ENCODE measurements around the gene KIF12. TPM values are rescaled to one million over a fixed set of nuclear protein-coding genes. Genes with fewer than 3 reads are reported as not detected.

Gene KIF12
- total RNA-seq, 1 experiment from 2014 or later, result 6.3 TPM

GRCh38 chr9:114110180-114110579 lies 11.1 kb upstream of the KIF12 start:
- Histone ChIP-seq H4K20me1 (ENCODE audit: low read length) (no peaks in the 10 kb centered on the region), H3K4me1 (ENCODE audit: insufficient read depth, low read length) (peaks cover 9% of the 10 kb centered on the region), H3K36me3 (ENCODE audit: low read depth, low read length) (no peaks in the 10 kb centered on the region), H3K9me3 (ENCODE audit: low read length) (no peaks in the 10 kb centered on the region), H3K79me2 (ENCODE audit: low read length) (no peaks in the 10 kb centered on the region), H3K4me3 (ENCODE audit: low read length) (no peak overlapping the region), H3K4me2 (ENCODE audit: low read length) (no peak overlapping the region), H3K27me3 (ENCODE audit: low read length) (no peaks in the 10 kb centered on the region), H3K9me2 (replicated peaks; ENCODE audit: low read length) (no peaks in the 10 kb centered on the region), H3F3A (ENCODE audit: low read length, unreplicated experiment) (no peaks in the 10 kb centered on the region), H2AFZ (ENCODE audit: low read length) (no peak overlapping the region), H3K9ac (ENCODE audit: low read length) (no peak overlapping the region), H3K27ac (ENCODE audit: low read length) (no peak overlapping the region)
- TF ChIP-seq CTCF (conservative IDR thresholded peaks at IDR 0.05; ENCODE audit: low read depth, low read length), result no peak
- no peak for TF ChIP-seq EZH2phosphoT487 (IDR thresholded peaks at IDR 0.05; ENCODE audit: borderline replicate concordance, low read length)
- no peak for TF ChIP-seq EZH2 (IDR thresholded peaks at IDR 0.05; ENCODE audit: low read length, unreplicated experiment)
- CTCF ChIA-PET, result interaction anchor here (0.7 kb wide), 1 partner anchor 181 kb away, joined by 7 read pairs; no protein-coding TSS in a partner anchor
- DNase-seq (peak; percentile 71), ATAC-seq (no peak)
- intact Hi-C loops (cut with micrococcal nuclease), result no loop called here
- BruUV-seq (replicated peaks), result no TSS peak
- POLR2A ChIA-PET (ENCODE audit: unreplicated experiment), result no interaction called here

- H3K27me3 ChIP-seq (ENCODE audit: low read length), result no peaks in the 10 kb centered on the region
- no peaks in the 10 kb centered on the region for H3F3A ChIP-seq (ENCODE audit: low read length, unreplicated experiment)
- ChIA-PET CTCF (interaction anchor here (1.1 kb wide), 1 partner anchor 50 kb away, joined by 3 read pairs; no protein-coding TSS in a partner anchor), POLR2A (ENCODE audit: unreplicated experiment) (no interaction called here)
- H3K9me2 ChIP-seq (replicated peaks; ENCODE audit: low read length), result no peaks in the 10 kb centered on the region
- peaks cover 19% of the 10 kb centered on the region for H3K4me1 ChIP-seq (ENCODE audit: insufficient read depth, low read length)
- no peaks in the 10 kb centered on the region for H3K79me2 ChIP-seq (ENCODE audit: low read length)
- H3K9ac ChIP-seq (ENCODE audit: low read length), result no peak overlapping the region
- H3K9me3 ChIP-seq (ENCODE audit: low read length), result no peaks in the 10 kb centered on the region
- H3K27ac ChIP-seq (ENCODE audit: low read length), result no peak overlapping the region
- no peak overlapping the region for H3K4me2 ChIP-seq (ENCODE audit: low read length)
- no peaks in the 10 kb centered on the region for H3K36me3 ChIP-seq (ENCODE audit: low read depth, low read length)
- no peak overlapping the region for H3K4me3 ChIP-seq (ENCODE audit: low read length)
- H4K20me1 ChIP-seq (ENCODE audit: low read length), result no peaks in the 10 kb centered on the region
- intact Hi-C loops (cut with micrococcal nuclease), result loop anchor here (2.0 to 5.0 kb wide), 2 partner anchors 26 to 168 kb away; no protein-coding TSS in a partner anchor
- no TSS peak for BruUV-seq (replicated peaks)
- ATAC-seq, result no peak
- no peak for DNase-seq
- no peak for TF ChIP-seq EZH2phosphoT487 (IDR thresholded peaks at IDR 0.05; ENCODE audit: borderline replicate concordance, low read length)
- no peak for TF ChIP-seq CTCF (conservative IDR thresholded peaks at IDR 0.05; ENCODE audit: low read depth, low read length)
- TF ChIP-seq EZH2 (IDR thresholded peaks at IDR 0.05; ENCODE audit: low read length, unreplicated experiment), result no peak
- H2AFZ ChIP-seq (ENCODE audit: low read length), result no peak overlapping the region
Observed at GRCh38 chr9:114109124-114109523, 10.0 kb upstream of the KIF12 start.

- no peak overlapping the region for H3K4me2 ChIP-seq (ENCODE audit: low read length)
- no peaks in the 10 kb centered on the region for H3K79me2 ChIP-seq (ENCODE audit: low read length)
- no peaks in the 10 kb centered on the region for H3K27me3 ChIP-seq (ENCODE audit: low read length)
- ChIA-PET POLR2A (ENCODE audit: unreplicated experiment) (no interaction called here), CTCF (interaction anchor here (0.6 to 1.3 kb wide), 4 partner anchors 46 to 183 kb away, joined by 3 to 8 read pairs (median 5); no protein-coding TSS in a partner anchor)
- ATAC-seq (peak; percentile 98), DNase-seq (peak; percentile 77)
- H3K9me3 ChIP-seq (ENCODE audit: low read length), result no peaks in the 10 kb centered on the region
- no peaks in the 10 kb centered on the region for H4K20me1 ChIP-seq (ENCODE audit: low read length)
- TF ChIP-seq CTCF (conservative IDR thresholded peaks at IDR 0.05; ENCODE audit: low read depth, low read length), result peak; percentile 86
- TF ChIP-seq EZH2 (IDR thresholded peaks at IDR 0.05; ENCODE audit: low read length, unreplicated experiment), result no peak
- no peak for TF ChIP-seq EZH2phosphoT487 (IDR thresholded peaks at IDR 0.05; ENCODE audit: borderline replicate concordance, low read length)
- no peak overlapping the region for H3K9ac ChIP-seq (ENCODE audit: low read length)
- no peak overlapping the region for H3K27ac ChIP-seq (ENCODE audit: low read length)
- H3K4me3 ChIP-seq (ENCODE audit: low read length), result no peak overlapping the region
- H3K4me1 ChIP-seq (ENCODE audit: insufficient read depth, low read length), result peaks cover 19% of the 10 kb centered on the region
- no peaks in the 10 kb centered on the region for H3K9me2 ChIP-seq (replicated peaks; ENCODE audit: low read length)
- H3F3A ChIP-seq (ENCODE audit: low read length, unreplicated experiment), result no peaks in the 10 kb centered on the region
- H3K36me3 ChIP-seq (ENCODE audit: low read depth, low read length), result no peaks in the 10 kb centered on the region
- intact Hi-C loops (cut with micrococcal nuclease), result loop anchor here (1.0 to 5.0 kb wide), 4 partner anchors 25 to 183 kb away; no protein-coding TSS in a partner anchor
- no TSS peak for BruUV-seq (replicated peaks)
- peak overlapping the region; percentile 59 for H2AFZ ChIP-seq (ENCODE audit: low read length)
Observed at GRCh38 chr9:114108016-114108833, 9.1 kb upstream of the KIF12 start.

All from PC-3 (cell line).